Lower lobe of right lung (tissue), 2 donors: ENCODE data around the gene KRT36. TPM values are rescaled to one million over a fixed set of nuclear protein-coding genes. Genes with fewer than 3 reads are reported as not detected.

Experiments used
- ATAC-seq, 2 donors: fragments of 200-7000 bp; cut with Tn5 transposase; one replicate each; pipeline ENCODE4 v1.9.1; 2020 to 2022; ENCODE audit warnings: mild to moderate bottlenecking in 2 of 2, moderate library complexity in 2 of 2
- DNase-seq: peaks from one replicate; pipeline ENCODE4 v3.0.0-alpha.2; 2020
- H3K27ac ChIP-seq: fragments of 200-600 bp; one replicate; pipeline ENCODE4 v1.8.0; 2022
- H3K27me3 ChIP-seq: fragments of 200-600 bp; one replicate; pipeline ENCODE4 v1.8.0; 2022; ENCODE audit warnings: low read depth
- H3K36me3 ChIP-seq: fragments of 200-600 bp; one replicate; pipeline ENCODE4 v1.8.0; 2022; ENCODE audit warnings: mild to moderate bottlenecking
- H3K4me1 ChIP-seq: fragments of 200-600 bp; one replicate; pipeline ENCODE4 v1.8.0; 2022
- H3K4me3 ChIP-seq: fragments of 200-600 bp; one replicate; pipeline ENCODE4 v1.8.0; 2022; ENCODE audit warnings: mild to moderate bottlenecking
- H3K9me3 ChIP-seq: fragments of 200-600 bp; one replicate; pipeline ENCODE4 v1.8.0; 2022
- CTCF ChIP-seq: fragments of 200-600 bp; IDR thresholded peaks from one replicate; pipeline ENCODE4 v1.8.0; 2022; ENCODE audit warnings: antibody characterized with exemption, mild to moderate bottlenecking
- intact Hi-C: fragments of 100-400 bp; cut with DNase I; formaldehyde crosslinking; loops from one replicate; pipeline ENCODE4 v1.11.0; 2022
- total RNA-seq: library from RNA; stranded (reverse); fragmentation: NEBNext Ultra II Directional; extraction: Animal tissue kit (Norgen Biotek cat#: 25700); gene quantifications from one replicate; pipeline ENCODE4 v1.2.1, GENCODE V29; 2021
- donor health status: DM: no; HTN: yes; CAD: no; lungs with severe emphysema.

KRT36 gene
- total RNA-seq, 1 donor from 2014 or later: not detected

GRCh38 chr17:41531993-41532392 lies 42.3 kb upstream of the KRT36 start:
- no peaks in the 10 kb centered on the region for H3K9me3 ChIP-seq
- H3K27me3 ChIP-seq: peaks cover 38% of the 10 kb centered on the region
- DNase-seq (no peak), ATAC-seq (no peak)
- peak overlapping the region; percentile 49 for H3K27ac ChIP-seq
- H3K4me3 ChIP-seq: no peak overlapping the region
- intact Hi-C loops: no loop called here
- peaks cover 13% of the 10 kb centered on the region for H3K4me1 ChIP-seq
- H3K36me3 ChIP-seq: no peaks in the 10 kb centered on the region
- no peak for TF ChIP-seq CTCF

GRCh38 chr17:41530062-41531048 lies 40.6 kb upstream of the KRT36 start:
- Histone ChIP-seq H3K9me3 (no peaks in the 10 kb centered on the region), H3K27me3 (peaks cover 36% of the 10 kb centered on the region), H3K4me1 (peaks cover 13% of the 10 kb centered on the region), H3K36me3 (no peaks in the 10 kb centered on the region), H3K4me3 (no peak overlapping the region), H3K27ac (peak overlapping the region; percentile 89)
- TF ChIP-seq CTCF: no peak
- DNase-seq (no peak), ATAC-seq (peak; percentile 30 to 62)
- intact Hi-C loops: no loop called here

DNA sequence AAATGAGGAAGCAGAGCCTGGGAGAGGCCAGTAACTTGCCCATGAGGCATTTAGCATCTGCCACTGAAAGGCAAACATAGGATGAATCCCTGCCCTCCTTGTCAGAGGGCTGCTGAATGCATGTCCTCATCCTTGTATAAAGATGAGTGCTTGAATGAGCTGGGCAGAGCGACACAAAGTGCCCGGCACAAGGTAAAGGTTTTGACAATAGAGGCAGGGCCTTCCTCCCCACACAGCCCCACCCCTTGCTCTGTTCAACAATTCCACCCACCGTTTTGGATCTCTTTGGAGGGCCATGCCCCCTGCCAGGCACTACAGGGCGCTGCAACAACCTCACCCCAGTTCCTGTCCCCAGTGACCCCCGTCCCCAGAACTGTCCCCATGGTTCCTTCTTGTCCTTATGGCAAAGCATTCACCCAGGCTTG lies 39.8 kb upstream of the KRT36 start:
- DNase-seq: no peak
- peak overlapping the region; percentile 89 for H3K27ac ChIP-seq
- peaks cover 13% of the 10 kb centered on the region for H3K4me1 ChIP-seq

DNA sequence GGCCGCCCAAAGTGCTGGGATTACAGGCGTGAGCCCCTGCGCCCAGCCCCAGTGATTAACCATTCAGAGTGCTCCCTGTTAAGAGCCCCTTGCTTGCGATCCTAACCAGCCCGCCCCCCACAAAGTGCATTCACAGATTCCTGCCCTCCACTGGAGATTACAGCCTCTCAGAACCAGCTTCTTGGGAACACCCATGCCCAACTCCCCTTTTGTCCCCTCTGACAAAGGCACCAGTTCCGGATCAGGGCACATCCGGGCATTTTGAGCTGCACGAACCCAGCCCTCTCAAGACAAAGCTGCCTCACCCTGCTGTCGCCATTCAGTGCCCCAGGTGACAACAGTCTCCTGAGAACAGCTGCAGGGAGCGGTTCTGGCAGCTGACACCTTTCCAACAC lies 39.2 kb upstream of the KRT36 start:
- no peak for TF ChIP-seq CTCF
- intact Hi-C loops: no loop called here
- Histone ChIP-seq H3K9me3 (no peaks in the 10 kb centered on the region), H3K4me3 (peak overlapping the region; percentile 3), H3K36me3 (peaks cover 9% of the 10 kb centered on the region), H3K27ac (peak overlapping the region; percentile 89), H3K27me3 (peaks cover 36% of the 10 kb centered on the region), H3K4me1 (peaks cover 16% of the 10 kb centered on the region)
- ATAC-seq (no peak), DNase-seq (no peak)

More for the DNA sequence above, 39.8 kb upstream of the KRT36 start:
- Histone ChIP-seq H3K4me3 (no peak overlapping the region), H3K27me3 (peaks cover 36% of the 10 kb centered on the region), H3K9me3 (no peaks in the 10 kb centered on the region), H3K36me3 (peaks cover 3% of the 10 kb centered on the region)
- no peak for TF ChIP-seq CTCF
- ATAC-seq: no peak
- intact Hi-C loops: no loop called here

- no peaks in the 10 kb centered on the region for H3K9me3 ChIP-seq
- intact Hi-C loops: no loop called here
- peaks cover 11% of the 10 kb centered on the region for H3K36me3 ChIP-seq
- peak overlapping the region; percentile 89 for H3K27ac ChIP-seq
- peaks cover 27% of the 10 kb centered on the region for H3K4me1 ChIP-seq
- H3K4me3 ChIP-seq: peak overlapping the region; percentile 60
- TF ChIP-seq CTCF: no peak
- DNase-seq (peak; percentile 79), ATAC-seq (peak; percentile 74 to 80)
- peaks cover 36% of the 10 kb centered on the region for H3K27me3 ChIP-seq
Measured at GRCh38 chr17:41527063-41528023, 37.6 kb upstream of the KRT36 start.
